Stimulated activated CD4-positive, alpha-beta T cell treated with anti-CD3 and anti-CD28 coated beads, Interleukin-4, amount 100 ng/mL, for 48 hours (primary cell): Measurements from ENCODE around the gene PLD4.
"Not testable (repeated sequence)": the region's sequence is repeated elsewhere in the genome, so short reads cannot be mapped to it uniquely, and the experiment has no call there.

Experiments
- DNase-seq, 2 donors: peaks; one replicate each; pipeline ENCODE4 v3.0.0-alpha.2; 2020; ENCODE audit warnings: low read depth in 2 of 2

The PLD4 gene

DNA sequence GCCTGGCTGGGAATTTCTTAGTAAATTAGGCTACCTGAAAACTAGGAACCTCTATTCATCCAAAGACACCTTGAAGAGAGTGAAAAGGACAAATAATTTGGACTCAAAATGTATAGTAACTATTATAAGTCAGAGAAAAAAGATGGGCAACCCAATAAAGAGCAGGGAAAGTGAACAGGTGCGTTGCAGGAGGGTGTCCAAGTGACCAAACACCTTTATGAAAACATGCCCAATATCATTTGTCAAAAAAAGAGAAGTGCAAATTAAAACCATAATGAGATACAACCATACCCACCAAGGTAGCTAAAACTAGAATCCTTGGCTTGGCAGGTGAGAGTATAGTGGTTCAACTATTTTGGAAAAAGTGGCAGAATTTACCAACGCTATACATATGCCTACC is 24.9 kb upstream of the PLD4 start:
- DNase-seq = no peak

DNA sequence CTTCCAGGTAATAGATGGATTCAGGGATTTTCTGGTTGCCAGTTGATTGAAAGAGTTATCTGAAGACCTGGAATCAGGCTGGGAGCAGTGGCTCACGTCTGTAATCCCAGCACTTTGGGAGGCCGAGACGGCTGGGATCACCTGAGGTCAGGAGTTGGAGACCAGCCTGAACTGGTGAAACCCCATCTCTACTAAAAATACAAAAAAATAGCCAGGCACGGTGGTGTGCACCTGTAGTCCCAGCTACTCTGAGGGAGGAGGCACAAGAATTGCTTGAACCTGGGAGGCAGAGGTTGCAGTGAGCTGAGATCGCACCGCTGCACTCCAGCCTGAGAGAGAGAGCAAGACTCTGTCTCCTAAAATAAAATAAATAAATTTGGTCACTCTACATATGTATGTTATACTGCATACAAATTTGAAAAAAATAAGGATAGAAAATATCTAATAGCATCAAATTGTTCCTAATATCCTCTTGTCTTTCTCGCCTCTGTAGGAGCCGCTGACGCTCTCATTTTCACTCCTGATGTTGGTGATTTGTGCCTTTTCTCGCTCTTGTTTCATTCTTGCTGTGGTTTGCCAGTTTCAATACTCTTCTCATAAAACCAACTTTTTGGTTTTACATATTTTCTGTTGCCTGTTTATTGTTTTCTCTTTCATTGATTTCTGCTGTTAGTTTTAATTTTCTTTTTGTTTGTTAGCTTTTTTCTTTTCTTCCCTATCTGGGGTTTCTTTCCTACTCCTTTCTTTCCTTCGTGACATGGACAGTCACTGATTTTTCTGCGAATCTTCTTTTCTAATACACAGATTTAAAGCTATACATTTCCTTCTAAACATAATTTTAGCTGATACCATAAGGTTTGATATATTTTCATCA is 23.8 kb upstream of the PLD4 start:
- no peak for DNase-seq

DNA sequence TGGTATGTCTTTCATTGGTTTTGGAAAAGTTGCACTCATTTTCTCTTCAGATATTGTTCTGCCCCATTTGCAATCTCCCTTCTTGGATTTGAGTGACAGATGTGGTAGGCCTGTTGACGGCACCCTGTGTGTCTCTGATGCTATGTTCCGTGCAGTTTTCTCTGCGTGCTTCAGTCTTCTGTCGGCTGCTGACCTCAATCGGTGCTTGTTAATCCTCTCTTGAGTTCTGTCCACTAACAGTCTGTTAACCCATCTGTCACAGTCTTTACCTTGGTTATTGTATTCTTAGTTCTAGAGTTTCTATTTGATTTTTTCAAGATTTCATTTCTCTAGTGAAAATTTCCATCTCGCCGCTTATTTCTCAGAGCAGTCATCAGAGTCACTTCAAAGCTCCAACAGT is 20.7 kb upstream of the PLD4 start:
- DNase-seq = no peak

DNA sequence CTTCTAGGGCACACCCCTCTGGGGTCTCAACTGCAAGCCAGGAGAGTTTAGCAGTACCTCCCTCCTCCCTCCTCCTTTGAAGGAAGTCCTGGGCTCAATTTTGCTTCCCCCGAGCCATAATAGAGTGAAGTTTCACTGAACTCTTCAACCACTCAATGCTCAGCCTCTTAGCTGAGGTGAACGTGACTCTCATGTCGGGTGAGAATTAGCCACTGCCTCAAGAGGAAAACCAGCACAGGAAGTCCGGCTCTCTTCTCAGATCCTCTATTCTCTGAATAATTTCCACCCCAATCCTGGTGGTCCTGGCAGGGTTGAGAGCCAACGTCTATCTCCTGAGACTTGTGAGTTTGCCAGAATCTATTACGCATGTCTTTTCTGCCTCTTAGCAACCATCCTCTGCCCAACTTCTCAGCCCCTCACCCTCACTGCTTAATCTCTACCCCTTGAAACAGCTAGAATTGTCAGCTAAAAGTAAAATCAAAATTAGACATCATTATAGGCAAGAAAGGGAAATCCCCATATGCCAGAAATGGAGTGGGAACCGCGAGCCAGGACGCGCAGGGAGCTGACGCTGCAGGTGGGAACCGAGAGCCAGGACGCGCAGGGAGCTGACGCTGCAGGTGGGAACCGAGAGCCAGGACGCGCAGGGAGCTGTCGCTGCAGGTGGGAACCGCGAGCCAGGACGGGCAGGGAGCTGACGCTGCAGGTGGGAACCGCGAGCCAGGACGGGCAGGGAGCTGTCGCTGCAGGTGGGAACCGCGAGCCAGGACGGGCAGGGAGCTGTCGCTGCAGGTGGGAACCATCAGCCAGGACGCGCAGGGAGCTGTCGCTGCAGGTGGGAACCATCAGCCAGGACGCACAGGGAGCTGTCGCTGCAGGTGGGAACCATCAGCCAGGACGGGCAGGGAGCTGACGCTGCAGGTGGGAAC is 19.8 kb upstream of the PLD4 start:
- DNase-seq = not testable (repeated sequence)

DNA sequence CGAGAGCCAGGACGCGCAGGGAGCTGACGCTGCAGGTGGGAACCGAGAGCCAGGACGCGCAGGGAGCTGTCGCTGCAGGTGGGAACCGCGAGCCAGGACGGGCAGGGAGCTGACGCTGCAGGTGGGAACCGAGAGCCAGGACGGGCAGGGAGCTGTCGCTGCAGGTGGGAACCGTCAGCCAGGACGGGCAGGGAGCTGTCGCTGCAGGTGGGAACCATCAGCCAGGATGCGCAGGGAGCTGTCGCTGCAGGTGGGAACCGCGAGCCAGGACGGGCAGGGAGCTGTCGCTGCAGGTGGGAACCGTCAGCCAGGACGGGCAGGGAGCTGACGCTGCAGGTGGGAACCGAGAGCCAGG is 19.1 kb upstream of the PLD4 start:
- not testable (repeated sequence) for DNase-seq

DNA sequence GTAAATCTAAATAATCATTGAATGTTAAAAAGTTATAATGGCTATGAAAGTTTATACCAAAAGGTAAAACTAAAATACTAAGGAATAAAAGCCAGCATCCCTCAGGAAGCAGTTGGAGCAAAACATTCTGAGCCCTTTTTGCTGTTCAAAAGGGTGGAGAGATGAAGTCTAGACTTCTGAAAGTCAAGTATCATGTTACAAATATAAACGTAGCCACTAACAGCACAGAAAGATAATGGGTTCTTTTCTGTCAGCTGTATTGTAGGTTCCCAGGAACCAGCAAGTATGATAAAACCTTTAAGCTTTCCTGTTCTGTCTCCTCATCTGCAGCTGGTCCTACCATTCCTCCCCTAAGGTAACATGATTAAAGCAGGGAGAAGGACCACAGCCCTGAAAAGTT is 16.4 kb upstream of the PLD4 start:
- no peak for DNase-seq

DNA sequence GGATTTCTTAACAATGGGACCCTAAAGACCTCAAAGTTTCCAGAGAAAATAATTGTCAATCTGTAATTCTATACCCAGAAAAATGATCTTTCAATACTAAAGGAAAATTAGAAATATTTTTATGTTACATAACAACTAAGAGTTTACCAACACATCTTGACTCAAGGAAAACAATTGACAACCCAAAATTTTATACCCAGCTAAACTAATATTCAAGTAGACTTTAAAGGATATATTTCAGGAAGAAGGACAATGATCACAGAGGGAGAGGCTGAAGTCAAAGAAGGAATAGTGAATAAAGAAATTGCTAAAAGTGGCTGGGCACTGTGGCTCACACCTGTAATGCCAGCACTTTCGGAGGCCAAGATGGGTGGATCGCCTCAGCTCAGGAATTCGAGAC is 12.6 kb upstream of the PLD4 start:
- no peak for DNase-seq

DNA sequence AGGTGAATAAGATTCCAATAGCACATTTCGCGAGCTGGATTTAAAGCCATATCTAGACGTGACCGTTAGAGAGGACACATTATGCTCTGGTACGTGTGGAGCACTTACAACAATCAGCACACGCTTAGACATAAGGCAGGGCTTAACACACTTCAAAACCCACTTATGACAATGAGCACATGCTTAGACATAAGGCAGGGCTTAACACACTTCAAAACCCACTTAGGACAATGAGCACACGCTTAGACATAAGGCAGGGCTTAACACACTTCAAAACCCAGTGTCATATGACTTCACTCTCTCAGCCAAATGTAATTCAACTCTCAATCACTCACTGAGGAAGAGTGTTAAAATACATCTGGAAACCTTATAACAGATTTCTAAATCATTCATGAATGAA is 11.2 kb upstream of the PLD4 start:
- no peak for DNase-seq

DNA sequence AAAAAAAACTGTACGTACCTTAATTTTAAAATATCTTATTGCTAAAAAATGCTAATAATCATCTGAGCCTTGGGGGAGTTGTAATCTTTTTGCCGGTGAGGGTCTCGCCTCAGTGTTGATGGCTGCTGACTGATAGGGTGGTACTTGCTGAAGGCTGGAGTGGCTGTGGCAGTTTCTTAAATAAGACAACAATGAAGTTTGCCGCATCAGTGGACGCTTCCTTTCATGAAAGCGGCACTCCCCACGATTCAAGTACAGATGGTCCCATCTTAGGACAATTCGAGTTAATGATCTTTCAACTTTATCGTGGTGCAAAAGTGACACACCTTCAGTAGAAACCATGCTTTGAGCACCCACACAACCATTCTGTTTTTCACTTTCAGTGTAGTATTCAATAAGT is 7.6 kb upstream of the PLD4 start:
- DNase-seq = no peak

DNA sequence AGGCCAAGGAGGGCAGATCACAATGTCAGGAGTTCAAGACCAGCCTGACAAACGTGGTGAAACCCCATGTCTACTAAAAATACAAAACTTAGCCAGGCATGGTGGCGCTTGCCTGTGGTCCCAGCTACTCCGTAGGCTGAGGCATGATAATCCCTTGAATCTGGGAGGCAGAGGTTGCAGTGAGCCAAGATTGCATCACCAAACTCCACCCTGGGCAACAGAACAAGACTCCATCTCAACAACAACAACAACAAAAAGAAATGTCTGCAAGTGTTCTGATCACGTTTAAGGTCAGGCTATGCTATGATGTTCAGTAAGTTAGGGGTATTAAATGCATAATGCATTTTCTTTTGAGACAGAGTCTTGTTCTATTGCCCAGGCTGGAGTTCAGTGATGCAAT is 6.7 kb upstream of the PLD4 start:
- DNase-seq = no peak

DNA sequence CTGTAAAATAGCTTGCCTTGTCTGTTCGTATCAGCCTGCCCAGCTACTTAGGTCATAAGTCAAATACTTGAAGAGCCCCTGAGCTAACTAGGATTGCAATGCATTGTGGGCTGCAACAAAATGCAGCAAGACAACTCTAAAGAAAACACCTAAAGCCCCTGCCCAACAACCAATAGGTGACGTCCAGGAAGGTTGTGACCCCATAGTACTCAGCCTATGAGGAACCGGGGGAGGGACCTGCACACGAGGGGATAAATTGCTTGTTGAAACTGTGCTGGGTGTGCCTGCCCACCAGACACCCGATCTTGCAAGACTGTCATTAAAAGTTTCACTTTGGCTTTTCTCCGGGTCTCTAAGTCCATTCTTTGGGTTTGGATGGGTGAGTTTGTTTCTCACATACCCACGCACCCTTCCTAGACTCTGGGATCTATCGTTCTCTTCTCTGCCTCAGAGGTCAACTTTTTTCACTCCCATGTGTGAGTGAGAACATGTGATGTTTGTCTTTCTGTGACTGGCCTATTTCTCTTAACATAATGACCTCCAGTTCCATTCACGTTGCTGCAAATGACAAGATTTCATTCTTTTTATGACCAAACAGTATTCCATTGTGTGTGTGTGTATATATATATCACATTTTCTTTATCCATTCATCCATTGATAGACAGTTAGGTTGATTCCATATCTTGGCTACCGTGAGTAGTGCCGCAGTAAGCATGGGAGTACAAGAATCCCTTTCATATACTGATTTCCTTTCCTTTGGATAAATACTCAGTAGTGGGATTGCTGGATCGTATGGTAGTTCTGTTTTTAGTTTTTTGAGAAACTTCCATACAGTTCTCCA is 5.3 kb upstream of the PLD4 start:
- DNase-seq = not testable (repeated sequence)

DNA sequence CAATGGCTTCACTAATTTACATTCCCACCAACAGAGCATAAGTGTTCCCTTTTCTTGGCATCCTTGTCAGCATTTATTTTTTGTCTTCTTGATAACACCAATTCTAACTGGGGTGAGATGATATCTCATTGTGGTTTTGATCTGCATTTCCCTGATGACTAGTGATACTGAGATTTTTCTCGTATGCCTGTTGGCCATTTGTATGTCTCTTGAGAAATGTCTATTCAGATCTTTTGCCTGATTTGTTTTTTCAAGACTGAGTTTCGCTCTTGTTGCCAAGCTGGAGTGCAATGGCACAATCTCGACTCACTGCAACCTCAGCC is 4.7 kb upstream of the PLD4 start:
- DNase-seq = no peak

DNA sequence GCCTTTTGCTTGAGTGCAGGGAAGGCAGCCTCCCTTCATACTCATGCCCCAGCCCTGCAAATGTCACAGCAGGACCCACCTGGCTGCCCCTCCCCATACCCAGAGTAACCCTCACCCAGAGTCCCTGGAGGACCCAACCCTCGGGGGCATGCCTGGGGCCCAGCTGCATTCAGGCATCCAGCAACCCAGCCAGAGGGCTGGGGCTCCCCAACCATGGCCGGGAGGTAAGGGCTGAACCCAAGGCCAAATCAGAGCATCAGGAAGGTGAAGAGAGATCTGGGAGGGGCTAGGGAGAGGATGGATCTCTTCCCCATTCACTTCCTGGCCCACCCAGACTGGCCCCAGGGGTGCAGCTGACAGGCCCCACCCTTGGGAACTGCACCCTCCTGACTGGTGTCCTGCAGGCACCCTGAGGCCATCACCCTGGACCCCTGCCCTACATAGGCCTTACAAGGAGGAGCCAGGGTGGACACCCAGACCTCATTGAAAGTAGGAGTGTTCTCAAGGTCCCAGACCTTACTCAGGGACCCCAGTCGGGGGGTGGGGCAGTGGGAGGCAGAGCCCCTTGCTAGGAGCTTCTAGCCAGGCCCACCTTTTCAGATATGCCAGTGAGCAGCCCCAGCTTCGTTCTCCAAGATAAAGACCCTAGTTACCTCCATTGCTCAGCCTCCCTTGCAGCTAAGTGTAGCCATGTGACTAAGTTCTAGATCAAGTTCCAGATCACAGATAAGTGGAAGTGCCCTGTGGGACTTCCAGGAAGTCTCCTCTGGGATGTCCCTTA is 849 bp upstream of the PLD4 start:
- DNase-seq = no peak

DNA sequence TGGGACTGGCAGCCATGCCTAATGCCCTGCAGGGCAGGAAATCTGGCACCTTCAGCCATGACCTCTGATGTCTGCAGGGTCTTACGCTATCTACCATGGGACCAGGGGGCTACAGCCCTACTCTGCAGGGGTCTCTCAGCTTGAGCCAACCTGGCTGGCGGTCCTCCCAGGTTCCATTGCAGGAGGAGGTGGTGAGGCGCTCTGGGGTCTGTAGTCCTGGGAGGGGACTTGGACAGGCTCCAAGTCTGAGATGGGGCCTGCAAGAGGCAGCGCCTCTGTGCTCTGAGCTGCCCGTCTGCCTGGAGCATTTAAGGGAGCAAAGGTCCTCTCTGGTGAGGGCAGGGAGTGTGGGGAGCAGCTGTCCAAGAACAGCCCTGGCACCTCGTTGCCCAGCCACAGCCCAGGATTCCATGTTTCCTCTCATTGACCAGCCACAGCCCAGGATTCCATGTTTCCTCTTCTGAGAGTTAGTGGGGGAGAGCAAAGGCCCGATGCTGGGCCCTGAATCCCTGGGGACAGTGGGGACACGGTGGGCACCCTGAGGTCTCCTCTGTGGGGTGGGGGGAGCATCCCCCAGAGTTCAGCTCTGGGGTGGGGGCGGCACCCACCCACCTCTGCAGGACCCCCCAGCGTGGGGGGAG is 655 bp downstream of the PLD4 start:
- DNase-seq = no peak

DNA sequence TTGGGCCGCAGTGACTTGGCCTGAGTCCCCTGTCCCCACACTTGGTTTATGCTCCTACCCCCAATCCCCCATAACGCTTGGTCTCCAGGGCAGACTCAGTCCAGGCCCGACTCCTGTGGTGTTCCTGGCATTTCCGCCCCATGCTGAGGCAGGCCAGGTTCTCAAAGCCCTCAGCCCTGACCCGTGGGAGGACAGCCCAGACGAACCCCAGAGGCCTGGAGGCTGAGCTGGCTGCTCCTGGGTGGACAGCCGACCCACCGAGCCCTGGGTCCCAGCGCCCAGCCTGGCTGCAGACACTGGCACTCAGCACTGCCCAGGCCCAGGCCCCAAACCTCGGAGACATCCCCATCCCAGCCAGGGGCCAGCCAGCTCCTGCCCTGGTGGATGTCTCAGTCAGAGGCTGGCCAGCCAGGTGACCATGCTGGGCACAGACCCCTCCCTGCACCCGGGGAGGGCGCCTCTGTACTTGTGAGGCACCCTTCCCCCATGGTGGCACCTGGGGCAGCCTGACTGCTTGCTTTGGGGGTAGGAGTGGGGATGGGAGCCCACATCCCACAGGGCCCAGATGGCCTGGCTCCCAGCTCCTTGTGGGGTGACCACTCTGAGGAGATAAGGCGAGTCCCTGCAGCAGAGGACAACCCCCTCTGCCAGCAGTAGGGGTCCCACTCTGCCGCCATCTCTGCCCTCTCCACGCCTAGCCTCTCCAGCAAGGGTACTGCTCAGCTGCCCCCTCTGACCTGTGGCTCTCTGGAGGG is 1.4 kb downstream of the PLD4 start:
- no peak for DNase-seq

DNA sequence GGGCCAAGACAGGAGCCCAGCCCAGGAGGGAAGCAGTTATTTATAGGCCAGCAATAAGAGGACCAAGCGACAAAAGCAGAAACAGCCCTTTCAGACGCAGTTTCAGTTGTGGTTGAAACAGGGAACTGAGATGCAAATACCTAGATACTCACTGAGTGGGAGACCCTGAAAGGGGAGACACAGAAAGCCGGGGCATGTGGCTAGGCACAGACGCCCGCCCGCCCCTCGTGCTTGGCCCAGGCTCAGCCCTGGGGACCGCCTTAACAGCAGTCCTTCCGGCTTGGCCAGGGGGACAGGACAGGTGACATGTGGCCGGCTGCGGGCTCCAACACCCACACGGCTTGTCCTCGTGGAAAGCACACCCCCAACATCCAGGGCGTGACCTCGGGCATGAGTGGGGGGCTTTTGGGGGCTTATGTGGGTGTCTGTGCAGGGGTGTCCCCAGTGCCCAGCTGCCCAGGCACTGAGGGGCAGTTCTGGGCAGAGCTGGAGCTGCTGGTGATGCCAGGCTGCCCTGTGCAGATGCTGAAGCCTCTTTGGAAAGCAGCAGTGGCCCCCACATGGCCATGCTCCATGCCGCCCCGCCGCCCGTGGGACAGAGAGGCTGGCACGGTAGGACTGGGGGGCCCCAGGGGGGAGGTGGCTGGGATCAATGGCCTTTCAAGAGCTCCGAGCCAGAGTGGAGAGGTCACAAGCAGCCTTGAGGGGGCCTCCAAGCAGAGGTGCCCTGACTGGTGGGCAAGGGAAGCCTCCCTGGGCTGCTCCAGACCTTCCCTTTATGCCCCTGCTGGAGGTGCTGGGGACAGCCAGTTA is 2.1 kb downstream of the PLD4 start:
- no peak for DNase-seq

DNA sequence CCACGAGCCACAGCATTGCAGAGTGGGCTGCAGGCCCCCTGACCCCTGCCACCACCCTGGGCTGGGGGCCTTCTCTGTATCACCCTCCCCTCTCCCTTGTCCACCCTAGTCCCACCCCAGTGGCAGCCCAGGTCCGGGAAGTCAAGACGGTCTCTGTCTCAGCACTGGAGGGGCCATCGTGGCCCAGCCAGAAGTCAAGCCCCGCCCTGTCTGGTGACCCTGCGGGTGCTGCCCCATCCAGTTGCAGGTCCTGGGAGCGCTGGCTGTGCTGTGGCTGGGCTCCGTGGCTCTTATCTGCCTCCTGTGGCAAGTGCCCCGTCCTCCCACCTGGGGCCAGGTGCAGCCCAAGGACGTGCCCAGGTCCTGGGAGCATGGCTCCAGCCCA is 2.7 kb downstream of the PLD4 start:
- DNase-seq = no peak

DNA sequence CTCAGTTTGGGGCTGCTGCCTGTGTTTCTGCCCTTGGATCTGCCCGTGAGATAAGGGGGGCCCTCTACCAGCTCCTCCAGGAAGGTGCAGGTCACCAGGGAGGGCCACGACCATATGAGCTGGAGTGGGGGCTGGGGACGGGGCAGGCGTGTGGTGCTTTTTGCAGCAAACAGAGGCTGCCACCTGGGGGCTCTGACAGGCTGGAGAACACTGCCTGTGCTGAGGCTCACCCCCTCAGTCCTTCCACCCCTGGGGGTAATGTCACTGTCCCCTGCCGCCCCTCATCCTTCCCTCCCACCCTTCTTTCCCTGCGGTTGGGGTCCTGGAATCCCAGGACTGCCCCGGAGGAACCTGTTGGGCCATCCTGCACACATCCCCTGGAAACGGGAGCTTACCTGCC is 3.2 kb downstream of the PLD4 start:
- DNase-seq = no peak

DNA sequence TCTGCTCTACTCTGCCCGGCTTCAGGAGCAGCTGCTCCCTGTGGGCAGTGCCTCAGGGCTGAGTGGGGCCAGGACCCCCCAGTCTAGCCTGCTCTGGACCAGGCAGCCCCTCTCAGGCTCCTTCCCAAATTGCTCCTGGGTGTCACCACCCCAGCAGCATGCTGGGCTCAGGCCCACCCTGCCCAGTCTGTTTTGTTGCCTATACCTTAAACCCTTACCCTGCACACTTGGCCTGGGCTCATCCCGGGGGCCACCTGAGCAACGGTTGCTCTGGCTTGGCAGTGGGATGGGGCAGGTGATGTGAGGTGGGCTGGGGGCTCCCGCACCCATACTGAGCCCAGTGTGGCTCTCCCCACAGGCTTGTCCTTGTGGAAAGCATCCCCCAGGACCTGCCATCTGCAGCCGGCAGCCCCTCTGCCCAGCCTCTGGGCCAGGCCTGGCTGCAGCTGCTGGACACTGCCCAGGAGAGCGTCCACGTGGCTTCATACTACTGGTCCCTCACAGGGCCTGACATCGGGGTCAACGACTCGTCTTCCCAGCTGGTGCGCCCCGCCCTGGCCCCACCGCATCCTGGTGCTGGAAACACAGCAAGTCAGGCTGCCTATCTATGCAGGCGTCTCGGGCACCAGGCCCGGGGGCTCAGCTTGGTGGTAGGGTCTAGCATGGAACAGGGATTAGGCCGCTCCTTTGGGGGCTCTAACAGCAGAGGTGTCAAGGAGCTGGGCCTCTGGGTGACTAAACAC is 3.9 kb downstream of the PLD4 start:
- no peak for DNase-seq
